ENCODE measurements around the gene SLC7A5. TPM values are rescaled to one million over a fixed set of nuclear protein-coding genes. Genes with fewer than 3 reads are reported as not detected.

Gene SLC7A5
- total RNA-seq, 4 donors from 2014 or later = 3.3 to 17.7 (median 4.3) TPM

- H3K4me3 ChIP-seq = no peak overlapping the region
- no peak for TF ChIP-seq POLR2A (IDR thresholded peaks at IDR 0.05; ENCODE audit: low read depth)
- no peak for TF ChIP-seq CTCF (IDR thresholded peaks at IDR 0.05)
- TF ChIP-seq EP300 (IDR thresholded peaks at IDR 0.05) = no peak
- no peak for TF ChIP-seq POLR2AphosphoS5 (IDR thresholded peaks at IDR 0.05)
- intact Hi-C loops (cut with DNase I) = no loop called here
- H3K9me3 ChIP-seq = peaks cover 0 to 15% (median 11%) of the 10 kb centered on the region in 4 donors
- H3K27ac ChIP-seq (replicated peaks in 1 of 4) = no peak overlapping the region
- peaks cover 0 to 31% (median 0%) of the 10 kb centered on the region in 4 donors for H3K27me3 ChIP-seq
- 68% methylated on average over 32 of the region's 38 CpGs for WGBS
- H3K36me3 ChIP-seq = no peaks in the 10 kb centered on the region
- DNase-seq (ENCODE audit: extremely low spot score) = no peak
- H3K4me1 ChIP-seq = peaks cover 0 to 5% (median 0%) of the 10 kb centered on the region in 4 donors
These were observed 47.0 kb downstream of the SLC7A5 start for GRCh38 chr16:87822108-87822970.

DNA sequence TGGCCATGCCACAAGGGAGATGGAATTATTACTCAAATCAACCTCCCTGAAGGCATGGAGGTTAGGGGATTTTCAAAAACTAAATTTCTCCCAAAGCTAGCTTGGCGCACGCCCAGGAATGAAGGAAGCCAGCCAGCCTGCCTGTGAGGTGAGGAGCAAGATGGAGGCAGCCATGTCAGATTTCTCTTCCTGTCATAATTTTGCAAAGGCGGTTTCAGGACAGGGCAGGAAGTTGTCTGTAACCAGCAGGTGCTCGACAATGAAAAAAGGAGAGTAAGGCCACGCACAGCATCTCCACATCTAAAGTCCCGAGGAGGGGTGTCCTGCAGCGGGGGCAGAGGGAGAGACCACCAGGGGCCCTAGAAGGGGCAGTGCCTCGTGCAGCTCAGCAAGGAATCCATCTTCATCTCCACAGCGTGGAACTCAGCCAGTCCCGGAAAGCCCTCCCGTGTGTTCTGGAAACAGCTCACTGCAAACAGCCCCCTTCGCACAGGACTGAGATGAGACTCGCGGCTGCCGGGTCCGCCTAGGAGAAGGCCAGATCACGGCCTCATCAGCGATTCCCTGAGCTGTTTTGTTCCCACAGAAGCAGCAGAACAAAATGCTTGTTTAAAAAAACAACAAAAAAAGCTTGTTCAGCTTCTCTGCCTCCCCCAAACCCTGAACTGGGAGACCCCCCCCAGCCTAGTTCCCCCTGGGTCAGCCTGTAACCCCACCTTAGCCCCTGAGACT lies 47.8 kb downstream of the SLC7A5 start:
- Histone ChIP-seq H3K27me3 (peaks cover 0 to 25% (median 0%) of the 10 kb centered on the region in 4 donors), H3K27ac (replicated peaks in 1 of 4) (no peak overlapping the region)

DNA sequence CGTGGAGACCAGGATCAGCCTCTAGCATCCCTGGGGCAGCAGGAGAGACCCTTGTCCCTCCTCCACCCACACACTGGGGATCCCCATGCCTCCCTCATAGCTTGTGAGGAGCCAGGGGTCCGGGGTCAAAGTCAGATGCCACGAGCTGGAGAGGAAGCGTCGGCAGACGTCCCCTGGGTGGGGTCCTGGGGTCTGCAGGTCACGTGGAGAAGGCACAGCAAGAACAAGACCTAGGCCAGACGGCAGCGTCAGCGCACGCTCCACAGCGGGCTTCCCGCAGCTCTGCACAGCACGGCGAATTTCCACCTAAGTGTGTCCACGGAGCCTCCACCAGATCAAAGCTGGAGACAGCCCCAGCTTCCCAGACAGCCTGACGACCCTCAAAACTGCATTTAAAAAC lies 49.3 kb downstream of the SLC7A5 start:
- intact Hi-C loops (cut with DNase I) = no loop called here
- 90% methylated on average over 16 of the region's 17 CpGs for WGBS
- no peak for TF ChIP-seq EP300 (IDR thresholded peaks at IDR 0.05)
- no peak for TF ChIP-seq CTCF (IDR thresholded peaks at IDR 0.05)
- Histone ChIP-seq H3K36me3 (no peaks in the 10 kb centered on the region), H3K27ac (replicated peaks in 1 of 4) (no peak overlapping the region), H3K4me1 (peaks cover 0 to 5% (median 0%) of the 10 kb centered on the region in 4 donors), H3K27me3 (peaks cover 0 to 18% (median 0%) of the 10 kb centered on the region in 4 donors), H3K4me3 (no peak overlapping the region), H3K9me3 (peaks cover 0 to 27% (median 24%) of the 10 kb centered on the region in 4 donors)
- no peak for DNase-seq (ENCODE audit: extremely low spot score)

More for the DNA sequence above, 47.8 kb downstream of the SLC7A5 start:
- WGBS = 56% methylated on average over 18 of the region's 18 CpGs
- TF ChIP-seq CTCF (IDR thresholded peaks at IDR 0.05) (no peak), POLR2AphosphoS5 (IDR thresholded peaks at IDR 0.05) (no peak), POLR2A (IDR thresholded peaks at IDR 0.05; ENCODE audit: low read depth) (no peak), EP300 (IDR thresholded peaks at IDR 0.05) (no peak)
- intact Hi-C loops (cut with DNase I) = no loop called here
- H3K4me3 ChIP-seq = no peak overlapping the region
- no peaks in the 10 kb centered on the region for H3K36me3 ChIP-seq
- H3K4me1 ChIP-seq = peaks cover 0 to 5% (median 0%) of the 10 kb centered on the region in 4 donors
- H3K9me3 ChIP-seq = peaks cover 0 to 23% (median 19%) of the 10 kb centered on the region in 4 donors
- no peak for DNase-seq (ENCODE audit: extremely low spot score)

- 85% methylated on average over 8 of the region's 15 CpGs for WGBS
- H3K27me3 ChIP-seq = peaks cover 0 to 11% (median 0%) of the 10 kb centered on the region in 4 donors
- H3K27ac ChIP-seq (replicated peaks in 1 of 4) = no peak overlapping the region
- peaks cover 0 to 5% (median 0%) of the 10 kb centered on the region in 4 donors for H3K4me1 ChIP-seq
- H3K4me3 ChIP-seq = no peak overlapping the region
- peaks cover 0 to 27% (median 24%) of the 10 kb centered on the region in 4 donors for H3K9me3 ChIP-seq
- intact Hi-C loops (cut with DNase I) = no loop called here
- H3K36me3 ChIP-seq = no peaks in the 10 kb centered on the region
- no peak for DNase-seq (ENCODE audit: extremely low spot score)
- TF ChIP-seq POLR2AphosphoS5 (IDR thresholded peaks at IDR 0.05) = no peak
These were observed 50.0 kb downstream of the SLC7A5 start for GRCh38 chr16:87819282-87819681.

- Histone ChIP-seq H3K4me3 (no peak overlapping the region), H3K9me3 (peaks cover 0 to 27% (median 24%) of the 10 kb centered on the region in 4 donors), H3K27ac (replicated peaks in 1 of 4) (no peak overlapping the region), H3K4me1 (peaks cover 0 to 5% (median 0%) of the 10 kb centered on the region in 4 donors), H3K36me3 (no peaks in the 10 kb centered on the region), H3K27me3 (peaks cover 0 to 6% (median 0%) of the 10 kb centered on the region in 4 donors)
- DNase-seq (ENCODE audit: extremely low spot score) = no peak
- 86% methylated on average over 8 of the region's 16 CpGs for WGBS
- intact Hi-C loops (cut with DNase I) = no loop called here
- TF ChIP-seq EP300 (IDR thresholded peaks at IDR 0.05) = no peak
- TF ChIP-seq CTCF (IDR thresholded peaks at IDR 0.05) = no peak
- TF ChIP-seq POLR2A (IDR thresholded peaks at IDR 0.05; ENCODE audit: low read depth) = no peak
- TF ChIP-seq POLR2AphosphoS5 (IDR thresholded peaks at IDR 0.05) = no peak
These were observed 50.7 kb downstream of the SLC7A5 start for GRCh38 chr16:87818533-87819161.

Measured in esophagus muscularis mucosa (tissue), 4 donors.